Stimulated activated CD4-positive, alpha-beta T cell treated with anti-CD3 and anti-CD28 coated beads, Interleukin-2, amount 100 ng/mL, for 4 hours (primary cell): Measurements from ENCODE around the gene ZNF444.

Experiments used
- DNase-seq: peaks from one replicate; pipeline ENCODE4 v3.0.0-alpha.2; 2020; ENCODE audit warnings: low read depth

Gene ZNF444

DNA sequence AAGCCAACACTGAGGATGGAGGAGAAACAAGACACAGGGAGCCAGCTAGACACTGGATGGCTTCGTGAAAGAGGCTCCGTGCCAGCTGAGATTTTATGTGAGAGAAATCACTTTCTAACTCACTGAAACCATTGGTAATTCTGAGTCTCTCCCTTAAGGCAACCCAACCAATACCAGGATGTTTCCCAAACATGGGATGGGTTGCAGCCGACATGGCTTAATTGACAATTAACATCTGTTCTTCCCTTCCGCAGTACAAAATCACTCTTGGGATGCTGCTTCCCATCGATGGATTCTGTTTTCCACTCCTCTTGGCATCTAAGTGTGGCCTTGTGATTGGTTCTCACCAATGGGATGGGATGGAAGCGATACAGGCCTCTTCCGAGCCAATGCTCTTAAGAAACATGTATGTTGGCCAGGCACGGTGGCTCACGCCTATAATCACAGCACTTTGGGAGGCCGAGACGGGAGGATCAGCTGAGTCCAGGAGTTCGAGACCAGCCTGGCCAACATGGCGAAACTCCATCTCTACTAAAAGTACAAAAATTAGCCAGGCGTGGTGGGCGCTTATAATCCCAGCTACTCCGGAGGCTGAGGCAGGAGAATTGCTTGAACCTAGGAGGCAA lies 17.7 kb upstream of the ZNF444 start:
- no peak for DNase-seq

DNA sequence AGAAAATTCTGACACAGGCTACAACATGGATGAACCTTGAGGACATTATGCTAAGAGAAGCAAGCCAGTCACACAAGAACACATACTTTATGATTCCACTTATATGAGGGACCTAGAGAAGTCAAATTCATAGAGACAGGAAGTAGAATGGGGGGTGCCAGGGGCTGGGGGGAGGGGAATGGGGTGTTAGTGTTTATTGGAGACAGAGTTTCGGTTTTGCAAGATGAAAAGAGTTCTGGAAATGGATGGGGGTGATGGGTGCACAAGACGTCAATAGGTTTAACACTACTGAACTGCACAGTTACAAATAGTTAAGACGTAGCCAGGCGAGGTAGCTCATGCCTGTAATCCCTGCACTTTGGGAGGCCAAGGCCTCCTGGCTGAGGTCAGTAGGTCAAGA lies 16.5 kb upstream of the ZNF444 start:
- no peak for DNase-seq

DNA sequence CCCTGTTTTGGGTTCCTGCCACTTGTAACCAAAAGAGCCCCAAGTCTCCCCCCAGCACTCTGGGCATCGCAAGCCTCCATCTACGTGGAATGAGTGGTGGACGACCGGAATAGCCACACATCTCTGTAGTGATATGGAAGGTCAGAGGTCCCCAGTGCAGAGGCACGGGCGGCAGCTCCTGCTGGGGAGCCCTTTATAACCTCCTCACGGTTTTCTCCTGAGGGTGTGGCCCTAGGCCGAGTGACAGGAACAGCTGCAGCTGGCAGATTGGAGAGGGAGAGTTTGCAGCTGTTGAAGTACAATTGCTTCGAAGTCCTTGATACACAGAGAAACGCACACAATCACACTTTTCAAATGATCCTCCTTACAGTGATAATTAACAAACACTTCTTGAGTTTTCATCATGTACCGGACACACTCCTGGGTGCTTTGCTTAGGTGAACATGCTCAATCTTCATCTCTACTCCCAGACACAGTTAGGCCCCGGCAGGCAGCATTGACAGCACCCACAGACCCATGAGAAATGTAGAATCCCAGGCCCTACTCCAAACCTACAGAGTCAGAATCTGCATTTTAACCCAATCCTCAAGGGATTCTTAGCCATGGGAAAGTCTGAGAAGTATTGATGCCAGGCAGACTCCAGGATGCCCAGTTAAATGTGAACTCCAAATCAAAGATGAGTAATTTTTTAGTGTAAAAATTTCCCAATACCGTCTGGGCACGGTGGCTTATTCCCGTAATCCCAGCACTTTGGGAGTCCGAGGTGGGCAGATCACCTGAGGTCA lies 15.1 kb upstream of the ZNF444 start:
- DNase-seq, result no peak

DNA sequence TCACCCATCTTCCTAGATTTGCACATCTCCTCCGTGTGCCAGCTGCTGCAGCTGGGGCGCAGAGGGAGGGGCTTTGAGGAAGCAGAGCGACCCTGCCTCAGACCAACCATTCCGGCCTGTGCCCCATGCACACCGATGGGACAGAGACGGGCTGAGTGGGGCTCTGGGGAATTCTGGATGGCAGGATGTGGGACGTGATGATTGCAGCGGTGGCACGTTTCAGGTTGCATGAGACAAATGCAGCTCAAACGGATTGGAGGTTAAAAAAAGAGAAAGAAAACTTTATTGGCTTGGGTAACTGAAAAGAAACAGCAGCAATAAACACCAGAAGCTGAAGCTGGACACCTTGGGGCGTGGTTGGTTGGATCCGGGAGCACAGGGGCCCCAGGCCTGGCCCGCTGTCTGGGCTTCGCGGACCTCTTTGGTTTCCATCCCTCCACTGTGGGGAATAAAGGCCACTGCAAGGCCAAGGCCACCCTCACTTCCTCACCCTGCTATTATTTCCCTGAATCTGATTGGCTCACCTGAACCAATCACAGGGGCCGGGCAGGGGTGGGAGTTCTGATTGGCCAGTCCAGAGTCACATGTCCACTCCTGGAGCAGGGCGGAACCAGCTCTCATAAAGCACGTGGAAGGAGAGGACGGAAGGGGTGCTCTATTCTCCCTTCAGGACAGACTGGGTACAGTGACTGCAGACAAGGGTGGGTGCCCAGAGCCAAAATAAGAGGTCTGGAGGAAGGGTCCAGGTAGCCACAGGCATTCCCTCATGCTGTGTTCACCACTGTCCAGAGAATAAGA lies 13.9 kb upstream of the ZNF444 start:
- no peak for DNase-seq

DNA sequence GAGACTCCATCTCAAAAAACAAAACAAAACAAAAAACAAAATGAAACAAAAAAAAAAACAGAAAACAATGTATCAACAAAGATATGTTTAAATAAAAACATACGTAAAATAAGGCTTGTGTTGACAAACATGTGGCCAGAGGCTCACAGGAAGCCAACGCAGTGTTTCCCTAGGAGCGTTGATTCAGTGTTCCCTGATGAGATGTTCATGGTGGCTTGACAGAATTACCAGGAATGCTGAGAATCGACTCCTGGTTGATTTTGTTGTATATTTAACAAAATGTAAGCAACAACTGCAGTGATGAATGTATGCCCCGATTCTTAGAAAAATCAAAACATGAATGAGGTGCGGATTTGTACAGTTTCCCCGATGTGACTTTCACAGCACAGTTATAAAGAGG lies 11.1 kb upstream of the ZNF444 start:
- no peak for DNase-seq

DNA sequence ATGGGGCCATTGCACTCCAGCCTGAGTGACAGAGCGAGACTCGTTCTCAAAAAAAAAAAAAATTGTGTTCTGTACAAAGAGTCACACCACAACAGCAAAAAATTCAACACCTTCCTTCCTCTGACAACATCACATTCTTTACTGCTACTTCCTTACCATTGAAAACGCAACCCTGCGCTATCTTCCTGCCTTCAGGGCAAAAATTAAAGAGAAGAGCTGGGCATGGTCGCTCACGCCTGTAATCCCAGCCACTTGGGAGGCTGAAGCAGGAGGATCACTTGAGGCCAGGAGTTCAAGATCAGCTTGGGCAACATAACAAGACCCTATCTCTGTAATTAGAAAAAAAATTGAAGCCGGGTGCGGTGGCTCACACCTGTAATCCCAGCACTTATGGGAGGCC lies 9.4 kb upstream of the ZNF444 start:
- DNase-seq, result no peak

DNA sequence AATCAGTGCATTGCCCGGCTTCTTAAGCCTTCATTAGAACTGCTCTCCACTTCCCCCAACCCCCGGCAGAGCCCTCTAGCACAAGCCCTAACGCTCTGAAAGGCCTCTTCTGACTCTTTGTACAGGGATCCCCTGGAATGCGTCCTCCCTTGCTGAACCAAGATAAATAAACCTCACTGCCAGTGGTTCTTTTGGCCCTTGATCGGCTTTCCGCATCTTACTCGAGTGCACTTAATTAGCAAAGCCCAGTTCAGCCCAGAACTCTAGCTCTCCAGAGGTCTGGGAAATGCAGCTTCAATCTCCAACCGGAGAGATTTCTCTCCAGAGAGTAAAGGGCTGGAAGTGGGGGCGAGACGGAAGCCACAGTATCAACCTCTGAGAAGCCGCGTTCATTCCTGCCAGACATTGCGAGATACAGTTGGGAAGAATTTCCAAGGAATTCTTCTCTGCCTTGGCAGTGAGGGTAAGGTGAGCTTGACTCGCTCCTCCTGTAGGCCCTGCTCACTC lies 8.7 kb upstream of the ZNF444 start:
- DNase-seq, result no peak

DNA sequence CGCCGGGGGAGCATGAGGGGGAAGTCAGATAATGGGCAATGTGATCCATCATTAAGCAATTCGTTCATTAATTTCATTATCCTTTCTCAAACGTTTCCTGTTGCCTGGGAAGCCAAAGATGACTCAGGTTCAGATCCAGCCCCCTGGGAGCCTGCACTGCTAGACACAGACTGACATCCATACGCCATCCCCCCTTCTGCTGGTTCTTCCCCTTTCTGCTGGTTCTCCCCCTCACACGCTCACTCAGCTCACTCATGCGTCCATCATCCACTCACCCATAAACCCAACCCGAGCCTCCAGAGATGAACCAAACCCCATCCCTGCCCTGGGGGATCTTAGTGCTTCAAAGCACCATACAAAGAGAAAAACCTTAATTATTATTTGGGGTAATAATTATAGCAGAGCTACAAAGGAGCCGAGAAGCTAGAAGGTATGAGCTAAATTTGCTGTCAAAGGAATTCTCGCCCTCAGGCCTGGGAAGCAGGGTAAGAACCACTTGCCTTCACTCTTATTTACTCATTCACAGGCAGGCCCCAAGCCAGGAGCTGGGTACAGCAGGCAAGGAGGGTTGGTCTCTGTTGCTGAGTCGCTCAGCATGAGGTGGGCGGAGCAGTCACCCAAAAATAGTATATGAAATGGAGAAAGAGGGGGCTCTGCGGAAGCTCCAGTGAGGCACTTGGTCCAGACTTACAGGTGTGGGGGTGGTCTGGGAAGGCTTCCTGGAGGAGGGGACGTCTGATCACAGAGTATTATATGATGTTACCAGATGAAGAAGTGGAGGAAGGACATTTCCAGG lies 7.0 kb upstream of the ZNF444 start:
- no peak for DNase-seq

DNA sequence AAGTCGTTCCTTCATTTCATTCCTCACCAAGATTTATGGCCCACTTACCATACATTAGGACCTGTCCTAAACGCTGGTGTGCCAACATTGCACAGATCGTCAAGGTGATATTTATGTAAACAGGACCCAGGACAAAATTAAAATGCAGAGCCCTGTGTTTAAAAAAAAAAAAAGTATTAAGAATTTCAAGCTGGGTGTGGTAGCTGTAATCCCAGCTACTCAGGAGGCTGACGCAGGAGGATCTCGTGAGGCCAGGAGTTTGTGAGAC lies 6.5 kb upstream of the ZNF444 start:
- DNase-seq, result no peak

DNA sequence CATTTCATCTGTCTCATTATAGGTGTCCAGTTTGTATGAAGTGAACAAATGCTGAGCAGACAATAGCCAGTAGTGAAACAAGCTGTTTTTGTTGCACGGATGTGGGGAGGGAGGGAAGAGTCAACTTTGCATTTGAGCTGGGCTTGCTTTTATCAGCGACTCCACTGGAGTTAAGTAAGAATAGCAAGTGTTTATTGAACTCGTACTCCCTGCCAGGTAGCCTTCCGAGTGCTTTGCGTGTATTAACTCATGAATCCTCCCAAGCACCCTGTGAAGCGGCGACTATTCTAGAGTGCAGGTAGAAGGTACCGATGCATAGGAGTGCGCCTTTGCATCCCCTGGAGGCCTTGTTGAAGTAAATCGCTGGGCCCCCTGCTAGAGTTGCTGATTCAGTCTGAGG lies 4.7 kb upstream of the ZNF444 start:
- no peak for DNase-seq

DNA sequence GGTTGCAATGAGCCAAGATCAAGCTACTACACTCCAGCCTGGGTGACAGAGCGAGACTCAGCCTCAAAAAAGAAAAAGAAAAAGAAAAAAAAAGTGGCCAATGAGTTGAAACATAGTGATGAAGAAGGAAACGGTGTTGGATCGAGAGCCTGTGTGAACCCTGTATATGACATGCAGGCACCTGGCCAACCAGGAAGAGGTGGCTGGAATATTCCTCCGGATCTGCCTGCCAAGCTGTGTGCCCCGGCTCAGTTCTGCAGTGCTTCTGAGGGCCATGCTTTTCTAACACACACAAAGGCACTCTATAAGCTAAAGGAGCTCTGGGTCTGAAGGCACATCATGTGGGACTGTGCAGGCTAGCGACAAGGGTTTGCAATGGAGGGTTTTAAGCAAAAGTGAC lies 3.7 kb upstream of the ZNF444 start:
- DNase-seq, result no peak

DNA sequence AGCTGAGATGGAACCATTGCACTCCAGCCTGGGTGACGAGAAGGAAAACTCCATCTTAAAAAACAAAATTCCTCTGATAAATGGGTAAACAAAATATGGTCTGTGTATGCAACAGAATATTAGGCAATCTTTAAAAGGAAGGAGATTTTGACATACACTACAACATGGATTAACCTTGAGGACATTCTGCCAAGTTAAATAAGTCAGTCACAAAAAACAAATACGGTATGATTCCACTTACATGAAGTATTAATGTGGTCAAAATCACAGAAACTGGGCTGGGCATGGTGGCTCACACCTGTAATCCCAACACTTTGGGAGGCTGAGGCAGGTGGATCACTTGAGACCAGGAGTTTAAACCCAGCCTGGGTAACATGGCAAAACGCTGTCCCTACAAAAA lies 3.0 kb upstream of the ZNF444 start:
- DNase-seq, result no peak

DNA sequence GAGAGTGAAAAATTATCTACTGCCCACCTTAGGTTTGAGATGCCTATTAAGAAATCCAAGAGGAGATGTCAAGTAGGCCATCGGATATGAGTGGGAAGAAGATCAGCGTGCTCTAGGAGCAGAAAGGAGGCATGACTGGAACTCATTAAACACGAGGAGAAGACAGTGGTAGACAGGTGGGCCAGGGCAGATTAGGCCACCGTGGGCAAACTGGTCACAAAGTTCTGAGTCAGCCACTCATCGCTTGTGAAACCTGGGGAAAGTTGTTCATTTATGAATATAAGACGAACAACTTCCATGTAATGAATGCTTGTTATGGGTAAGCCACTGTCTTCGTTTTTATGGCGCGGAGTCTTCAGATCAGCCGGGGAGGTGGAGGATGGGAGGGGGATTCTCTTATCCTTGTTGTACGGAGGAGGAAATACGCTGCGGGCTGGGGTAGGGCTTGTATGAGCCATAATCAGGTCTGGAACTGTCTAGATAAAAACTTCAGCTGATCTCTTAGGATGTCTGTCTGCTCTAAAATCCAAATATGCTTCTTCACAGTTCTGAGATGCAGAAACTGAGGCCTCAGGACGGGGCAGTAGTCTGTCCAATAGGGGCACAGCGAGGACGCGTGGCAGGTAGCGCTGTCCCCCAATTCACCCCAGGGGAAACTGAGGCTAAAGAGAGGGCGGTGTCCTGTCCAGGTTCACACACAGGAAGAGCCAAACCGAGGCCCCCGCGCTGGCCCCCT lies 1.1 kb upstream of the ZNF444 start:
- no peak for DNase-seq

DNA sequence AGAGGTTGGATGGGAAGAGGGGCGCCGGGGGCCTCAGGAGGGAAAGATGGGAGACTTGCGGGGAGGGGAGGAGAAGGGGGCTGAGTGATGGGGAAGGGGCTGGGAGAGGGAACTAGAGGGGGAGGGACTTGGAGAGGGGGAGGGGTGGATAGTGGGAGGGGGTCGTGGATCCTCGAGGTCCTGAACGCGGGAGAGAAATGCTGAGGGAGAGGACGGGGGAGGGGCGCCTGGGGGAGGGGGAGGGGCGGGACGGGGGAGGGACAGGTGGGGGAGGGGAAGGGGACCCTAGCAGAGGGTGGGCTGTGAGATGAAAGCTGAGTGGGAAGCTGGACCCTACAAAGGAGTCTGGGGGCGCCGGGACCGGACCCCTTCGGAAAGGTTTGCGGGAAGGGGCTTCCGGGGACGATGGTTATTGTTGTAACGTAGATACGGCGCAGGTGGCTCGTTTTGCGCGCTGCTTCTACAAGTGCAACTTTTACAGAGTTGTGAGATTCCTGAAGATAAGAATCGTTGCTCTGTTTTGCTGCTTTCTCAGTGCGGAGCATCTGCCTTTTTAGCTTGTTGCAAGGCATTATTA lies 418 bp downstream of the ZNF444 start:
- no peak for DNase-seq

DNA sequence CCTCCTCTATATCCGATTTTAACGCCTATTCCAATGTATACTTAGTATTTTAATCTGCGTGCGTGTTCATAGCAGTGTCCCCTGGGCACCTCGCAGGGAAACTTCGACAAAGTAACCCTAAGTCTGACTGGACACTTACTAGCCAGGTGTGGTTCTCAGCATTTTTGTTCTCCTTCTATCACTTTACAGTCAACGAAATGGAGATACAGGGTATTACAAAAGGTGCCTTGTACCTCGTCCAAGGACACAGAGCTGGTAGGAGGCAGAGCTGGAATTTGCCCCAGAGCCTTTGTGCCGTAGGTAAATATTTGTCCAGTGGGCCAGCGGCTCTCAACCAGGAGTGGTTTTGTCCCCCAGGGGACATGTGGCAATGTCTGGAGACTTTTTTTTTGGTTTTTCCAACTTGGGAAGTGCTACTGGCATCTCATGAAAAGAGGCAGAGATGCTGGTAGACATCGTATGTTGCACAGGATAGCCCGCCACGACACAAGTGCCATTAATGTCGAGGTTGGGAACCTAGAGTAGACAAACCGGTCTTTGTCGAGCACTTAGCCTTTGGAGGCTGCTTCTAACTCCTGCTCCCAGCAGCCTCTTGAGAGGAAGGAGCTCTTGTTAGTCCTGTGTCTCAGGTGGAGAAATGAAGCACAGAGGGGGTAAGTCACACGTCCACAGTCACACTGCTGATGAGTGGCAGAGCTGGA lies 1.1 kb downstream of the ZNF444 start:
- DNase-seq, result no peak

DNA sequence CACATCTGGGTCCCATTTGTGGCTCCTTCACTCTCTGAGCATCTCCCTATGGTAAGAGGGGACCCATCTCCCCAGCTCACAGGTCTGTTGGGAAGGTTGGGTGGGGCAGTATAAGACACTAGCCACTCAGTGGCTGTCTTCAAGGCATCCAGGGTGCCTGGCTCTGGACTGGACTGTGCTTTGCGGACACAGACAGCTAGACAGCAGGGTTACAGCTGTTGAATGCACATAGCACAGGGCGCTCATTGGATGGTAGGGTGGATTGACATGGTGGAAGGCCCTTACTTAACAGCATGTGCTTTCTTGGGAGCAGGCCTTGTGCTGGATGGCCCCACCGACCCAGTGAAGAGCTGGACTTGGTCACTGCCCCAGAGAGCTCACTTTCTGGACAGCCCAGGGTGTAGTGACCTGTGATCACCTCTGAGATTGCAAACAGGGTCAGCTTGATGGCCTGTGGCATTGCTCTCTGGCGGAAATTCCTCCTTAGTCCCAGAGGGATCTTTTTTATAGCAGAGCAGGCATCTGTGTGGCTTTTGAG lies 1.9 kb downstream of the ZNF444 start:
- DNase-seq, result no peak

DNA sequence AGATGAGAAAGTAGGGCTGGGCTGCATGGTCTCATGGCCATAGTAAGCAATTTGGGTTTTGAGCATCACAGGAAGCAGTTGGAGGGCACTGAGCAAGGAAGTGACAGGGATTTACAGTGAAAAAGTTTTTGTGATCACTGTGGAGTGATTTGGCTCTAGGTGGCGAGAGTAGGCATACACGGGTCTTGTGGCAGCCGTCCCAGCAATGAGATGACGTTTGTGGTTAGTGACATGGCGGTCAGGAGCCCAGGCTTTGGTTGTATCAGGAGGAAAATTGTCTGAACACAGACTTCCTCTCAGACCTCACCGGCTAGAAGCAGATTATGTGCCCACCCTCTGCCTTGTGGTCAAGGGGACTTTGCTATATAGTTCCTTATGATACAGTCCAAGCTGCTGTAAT lies 3.3 kb downstream of the ZNF444 start:
- no peak for DNase-seq

DNA sequence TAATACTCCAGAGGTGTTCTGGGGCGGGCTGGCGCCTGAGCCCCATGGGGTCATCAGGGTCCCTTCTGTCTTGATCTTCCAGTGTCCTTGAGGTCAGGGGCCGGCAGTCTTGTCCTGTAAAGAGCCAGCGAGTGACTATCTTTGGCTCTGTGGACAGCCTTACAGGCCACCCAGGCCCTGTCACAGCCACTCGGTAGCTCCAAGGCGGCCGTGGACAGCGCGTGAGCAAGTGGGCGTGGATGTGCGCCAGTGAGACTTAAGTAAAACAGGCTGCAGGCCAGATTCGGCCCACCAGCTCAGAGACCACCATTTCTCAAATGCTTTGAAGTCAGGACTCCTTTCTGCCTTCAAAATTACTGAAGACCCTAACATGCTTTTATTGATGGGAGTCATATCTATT lies 3.7 kb downstream of the ZNF444 start:
- DNase-seq, result no peak

DNA sequence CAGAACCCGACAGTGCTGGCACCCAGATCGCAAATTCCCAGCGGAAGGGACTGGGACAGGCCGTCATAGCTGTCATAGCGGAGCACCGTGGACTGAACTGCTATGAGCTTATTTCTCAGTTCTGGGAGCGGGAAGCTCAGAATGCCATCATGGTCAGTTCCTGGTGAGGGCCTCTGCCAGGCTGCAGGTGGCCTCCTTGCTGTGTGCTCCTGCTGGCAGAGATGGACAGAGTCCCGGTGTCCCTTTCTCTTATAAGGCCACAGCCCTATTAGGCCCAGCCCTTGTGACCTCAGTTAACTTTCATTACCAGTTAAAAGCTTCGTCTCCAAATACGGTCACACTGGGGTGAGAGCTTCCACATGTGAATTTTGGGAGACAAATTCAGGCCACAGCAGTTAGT lies 4.6 kb downstream of the ZNF444 start:
- no peak for DNase-seq

DNA sequence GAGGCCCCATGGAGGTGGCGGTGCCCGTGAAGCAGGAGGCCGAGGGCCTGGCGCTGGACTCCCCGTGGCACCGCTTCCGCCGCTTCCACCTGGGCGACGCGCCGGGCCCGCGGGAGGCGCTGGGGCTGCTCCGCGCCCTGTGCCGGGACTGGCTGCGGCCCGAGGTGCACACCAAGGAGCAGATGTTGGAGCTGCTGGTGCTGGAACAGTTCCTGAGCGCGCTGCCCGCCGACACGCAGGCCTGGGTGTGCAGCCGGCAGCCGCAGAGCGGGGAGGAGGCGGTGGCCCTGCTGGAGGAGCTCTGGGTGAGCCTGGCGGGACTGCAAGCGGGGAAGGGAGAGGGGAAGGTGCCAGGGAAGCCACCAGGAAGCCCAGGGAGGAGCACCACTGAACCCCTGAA lies 5.8 kb downstream of the ZNF444 start:
- no peak for DNase-seq

DNA sequence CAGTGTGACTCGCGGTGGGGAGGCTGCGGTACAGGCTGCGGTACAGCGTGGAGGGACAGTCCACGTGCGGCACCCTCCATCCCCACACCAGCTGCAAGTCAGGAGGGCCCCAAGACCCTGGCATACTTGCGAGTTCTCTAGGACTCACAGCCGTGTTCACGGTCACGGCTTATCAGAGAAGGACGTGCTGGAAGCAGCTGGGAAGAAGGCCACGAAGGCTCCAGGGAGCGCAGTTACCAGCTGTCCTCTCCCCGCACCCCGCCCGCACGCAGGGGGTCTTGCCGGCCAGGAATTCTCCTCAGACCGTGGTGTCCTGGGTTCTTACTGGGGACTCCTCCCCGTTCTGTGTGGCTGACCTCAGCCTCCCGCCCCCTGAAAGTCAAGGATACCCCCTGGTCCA lies 6.2 kb downstream of the ZNF444 start:
- DNase-seq, result no peak
